K562 (cell line): ENCODE results near the gene OR2D2. TPM values are rescaled to one million over a fixed set of nuclear protein-coding genes. Genes with fewer than 3 reads are reported as not detected.

Experiments used
- ERF ChIP-seq: fragments of 450-650 bp; formaldehyde crosslinking; IDR thresholded peaks from 2 replicates; pipeline ENCODE4 v1.4.0; 2020; ENCODE audit warnings: mild to moderate bottlenecking, mixed read lengths
- HNRNPLL ChIP-seq: fragments of 200-400 bp; formaldehyde crosslinking; IDR thresholded peaks from 2 replicates; pipeline ENCODE4 v1.6.1; 2017; ENCODE audit warnings: low read length, low read depth, mild to moderate bottlenecking; ENCODE audit not compliant: poor library complexity, severe bottlenecking
- MXI1 ChIP-seq: IDR thresholded peaks from 2 replicates; pipeline ENCODE4 v1.6.1; 2011; ENCODE audit warnings: low read depth, mild to moderate bottlenecking, improper control_type of control experiment, low read length
- NFIX ChIP-seq: fragments of 250-450 bp; sonication (Bioruptor Pico); IDR thresholded peaks from 2 replicates; pipeline ENCODE4 v1.4.0; 2020; ENCODE audit warnings: low read depth, mild to moderate bottlenecking, moderate library complexity
- SNRNP70 ChIP-seq: fragments of 200-400 bp; formaldehyde crosslinking; optimal IDR thresholded peaks from 2 replicates; pipeline ENCODE3; 2017; ENCODE audit warnings: low read depth, low read length
- YBX1 ChIP-seq: fragments of 450-650 bp; IDR thresholded peaks from 2 replicates; pipeline ENCODE4 v1.7.1; 2016; ENCODE audit warnings: mild to moderate bottlenecking
- ZNF41 ChIP-seq: fragments of 250-450 bp; sonication (Bioruptor Pico); conservative IDR thresholded peaks from 2 replicates; pipeline ENCODE4 v1.4.0; 2020; ENCODE audit warnings: mild to moderate bottlenecking
- ZNF589 ChIP-seq: fragments of 200-800 bp; sonication (Bioruptor generic); IDR thresholded peaks from 2 replicates; pipeline ENCODE4 v1.6.1; 2016; ENCODE audit warnings: low read depth, missing genetic modification characterization, missing compliant biosample characterization
- polyA plus RNA-seq, 8 experiments: library from polyadenylated mRNA; depleted of rRNA in 4 of 8; stranded (reverse) in 5 of 8; unstranded in 3 of 8; fragments of >200 nt; fragmentation: Nextera tagmentation in 2 of 8; fragmentation: Illumina TruSeq in 1 of 8; extraction: Ambion mirVana in 2 of 8; extraction: Trizol in 1 of 8; gene quantifications; 2 replicates each; pipeline versions ENCODE4 v1.2.1 to v1.2.3, GENCODE V29; 2011 to 2014; ENCODE audit warnings: inconsistent platforms in 1 of 8, missing spikeins in 1 of 8
- total RNA-seq, 7 experiments: library from RNA; depleted of rRNA in 6 of 7; stranded (reverse); fragments of >200 nt in 6 of 7; fragmentation: Illumina TruSeq in 2 of 7; extraction: Trizol in 2 of 7; gene quantifications; 2 replicates each; pipeline versions ENCODE4 v1.2.1 to v1.2.3, GENCODE V29; 2011 to 2021; ENCODE audit warnings: low replicate concordance in 1 of 7
- TF ChIP-seq, protein P1 (sequence below): fragments of 250-450 bp; sonication (Bioruptor Pico); IDR thresholded peaks from 2 replicates; pipeline ENCODE4 v1.8.0; 2021; ENCODE audit warnings: moderate library complexity, mild to moderate bottlenecking, inconsistent platforms
- TF ChIP-seq, protein P2 (sequence below): conservative IDR thresholded peaks from 2 replicates; pipeline ENCODE4 v1.6.1; 2011; ENCODE audit warnings: low read depth, mild to moderate bottlenecking, low read length; ENCODE audit not compliant: control insufficient read depth
- TF ChIP-seq, protein P3 (sequence below): fragments of 450-650 bp; IDR thresholded peaks from 2 replicates; pipeline ENCODE4 v1.6.1; 2017; ENCODE audit warnings: antibody characterized with exemption, mild to moderate bottlenecking
- TF ChIP-seq, protein P4 (sequence below): sonication (generic); formaldehyde crosslinking; IDR thresholded peaks from 2 replicates; pipeline ENCODE4 v1.5.0; 2020; ENCODE audit warnings: missing genetic modification reagents
- TF ChIP-seq, protein P5 (sequence below): fragments of 450-650 bp; formaldehyde crosslinking; IDR thresholded peaks from 2 replicates; pipeline ENCODE4 v1.4.0; 2020; ENCODE audit warnings: mild to moderate bottlenecking, moderate library complexity
- TF ChIP-seq, protein P6 (sequence below), 2 experiments: fragments of 450-650 bp; conservative IDR thresholded peaks; 2 replicates each; pipeline ENCODE4 v1.6.1; 2017; ENCODE audit warnings: mild to moderate bottlenecking in 2 of 2, moderate library complexity in 2 of 2

The OR2D2 gene
- total and polyA plus RNA-seq, 9 of the 15 experiments (the other 6 are each of a cell fraction or from before 2014, with no cell fraction given), result 0.10 to 1.0 (median 0.57) TPM; not detected in 2

DNA sequence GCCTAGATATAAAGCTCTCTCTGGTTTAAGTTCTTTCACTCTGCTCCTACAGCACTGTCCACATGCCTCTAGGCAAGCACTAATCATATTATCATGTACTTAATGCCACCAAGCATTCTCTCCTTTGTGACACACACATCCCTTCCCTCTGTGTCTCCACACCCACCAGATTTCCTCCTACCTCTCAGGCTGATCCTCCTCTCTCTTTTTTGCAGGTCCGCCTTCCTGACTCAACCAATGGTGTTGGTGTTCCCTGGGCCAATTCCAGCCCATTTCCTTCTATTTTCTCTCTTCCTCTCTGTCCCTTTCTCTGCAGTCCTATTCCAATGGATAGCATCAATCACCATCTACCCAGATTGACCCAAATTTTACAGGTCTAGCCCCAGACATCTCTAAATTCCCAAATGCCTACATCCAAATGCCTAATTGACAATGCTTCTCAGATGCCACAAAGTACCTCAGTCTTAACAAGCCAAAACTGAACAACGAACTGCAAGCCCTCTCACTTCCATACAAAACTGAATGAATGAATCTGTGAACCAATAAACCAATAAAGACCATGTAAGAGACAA lies 33.4 kb upstream of the OR2D2 start (continued):
- TF ChIP-seq NFIX (CRISPR knock-in tag) (no peak), YBX1 (no peak), HNRNPLL (no peak), SNRNP70 (no peak), ZNF41 (CRISPR knock-in tag) (no peak; the same call in 1 of the 2 replicates), MXI1 (no peak), ZNF589 (CRISPR knock-in tag) (peak; percentile 12; the same call in 1 of the 2 replicates), ERF (CRISPR knock-in tag) (no peak)
- TF ChIP-seq, protein P1, sequence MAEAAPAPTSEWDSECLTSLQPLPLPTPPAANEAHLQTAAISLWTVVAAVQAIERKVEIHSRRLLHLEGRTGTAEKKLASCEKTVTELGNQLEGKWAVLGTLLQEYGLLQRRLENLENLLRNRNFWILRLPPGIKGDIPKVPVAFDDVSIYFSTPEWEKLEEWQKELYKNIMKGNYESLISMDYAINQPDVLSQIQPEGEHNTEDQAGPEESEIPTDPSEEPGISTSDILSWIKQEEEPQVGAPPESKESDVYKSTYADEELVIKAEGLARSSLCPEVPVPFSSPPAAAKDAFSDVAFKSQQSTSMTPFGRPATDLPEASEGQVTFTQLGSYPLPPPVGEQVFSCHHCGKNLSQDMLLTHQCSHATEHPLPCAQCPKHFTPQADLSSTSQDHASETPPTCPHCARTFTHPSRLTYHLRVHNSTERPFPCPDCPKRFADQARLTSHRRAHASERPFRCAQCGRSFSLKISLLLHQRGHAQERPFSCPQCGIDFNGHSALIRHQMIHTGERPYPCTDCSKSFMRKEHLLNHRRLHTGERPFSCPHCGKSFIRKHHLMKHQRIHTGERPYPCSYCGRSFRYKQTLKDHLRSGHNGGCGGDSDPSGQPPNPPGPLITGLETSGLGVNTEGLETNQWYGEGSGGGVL (CRISPR knock-in tag), result no peak
- TF ChIP-seq, protein P2, sequence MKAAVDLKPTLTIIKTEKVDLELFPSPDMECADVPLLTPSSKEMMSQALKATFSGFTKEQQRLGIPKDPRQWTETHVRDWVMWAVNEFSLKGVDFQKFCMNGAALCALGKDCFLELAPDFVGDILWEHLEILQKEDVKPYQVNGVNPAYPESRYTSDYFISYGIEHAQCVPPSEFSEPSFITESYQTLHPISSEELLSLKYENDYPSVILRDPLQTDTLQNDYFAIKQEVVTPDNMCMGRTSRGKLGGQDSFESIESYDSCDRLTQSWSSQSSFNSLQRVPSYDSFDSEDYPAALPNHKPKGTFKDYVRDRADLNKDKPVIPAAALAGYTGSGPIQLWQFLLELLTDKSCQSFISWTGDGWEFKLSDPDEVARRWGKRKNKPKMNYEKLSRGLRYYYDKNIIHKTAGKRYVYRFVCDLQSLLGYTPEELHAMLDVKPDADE, result no peak
- TF ChIP-seq, protein P3, sequence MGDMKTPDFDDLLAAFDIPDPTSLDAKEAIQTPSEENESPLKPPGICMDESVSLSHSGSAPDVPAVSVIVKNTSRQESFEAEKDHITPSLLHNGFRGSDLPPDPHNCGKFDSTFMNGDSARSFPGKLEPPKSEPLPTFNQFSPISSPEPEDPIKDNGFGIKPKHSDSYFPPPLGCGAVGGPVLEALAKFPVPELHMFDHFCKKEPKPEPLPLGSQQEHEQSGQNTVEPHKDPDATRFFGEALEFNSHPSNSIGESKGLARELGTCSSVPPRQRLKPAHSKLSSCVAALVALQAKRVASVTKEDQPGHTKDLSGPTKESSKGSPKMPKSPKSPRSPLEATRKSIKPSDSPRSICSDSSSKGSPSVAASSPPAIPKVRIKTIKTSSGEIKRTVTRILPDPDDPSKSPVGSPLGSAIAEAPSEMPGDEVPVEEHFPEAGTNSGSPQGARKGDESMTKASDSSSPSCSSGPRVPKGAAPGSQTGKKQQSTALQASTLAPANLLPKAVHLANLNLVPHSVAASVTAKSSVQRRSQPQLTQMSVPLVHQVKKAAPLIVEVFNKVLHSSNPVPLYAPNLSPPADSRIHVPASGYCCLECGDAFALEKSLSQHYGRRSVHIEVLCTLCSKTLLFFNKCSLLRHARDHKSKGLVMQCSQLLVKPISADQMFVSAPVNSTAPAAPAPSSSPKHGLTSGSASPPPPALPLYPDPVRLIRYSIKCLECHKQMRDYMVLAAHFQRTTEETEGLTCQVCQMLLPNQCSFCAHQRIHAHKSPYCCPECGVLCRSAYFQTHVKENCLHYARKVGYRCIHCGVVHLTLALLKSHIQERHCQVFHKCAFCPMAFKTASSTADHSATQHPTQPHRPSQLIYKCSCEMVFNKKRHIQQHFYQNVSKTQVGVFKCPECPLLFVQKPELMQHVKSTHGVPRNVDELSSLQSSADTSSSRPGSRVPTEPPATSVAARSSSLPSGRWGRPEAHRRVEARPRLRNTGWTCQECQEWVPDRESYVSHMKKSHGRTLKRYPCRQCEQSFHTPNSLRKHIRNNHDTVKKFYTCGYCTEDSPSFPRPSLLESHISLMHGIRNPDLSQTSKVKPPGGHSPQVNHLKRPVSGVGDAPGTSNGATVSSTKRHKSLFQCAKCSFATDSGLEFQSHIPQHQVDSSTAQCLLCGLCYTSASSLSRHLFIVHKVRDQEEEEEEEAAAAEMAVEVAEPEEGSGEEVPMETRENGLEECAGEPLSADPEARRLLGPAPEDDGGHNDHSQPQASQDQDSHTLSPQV, result no peak
- TF ChIP-seq, protein P4, sequence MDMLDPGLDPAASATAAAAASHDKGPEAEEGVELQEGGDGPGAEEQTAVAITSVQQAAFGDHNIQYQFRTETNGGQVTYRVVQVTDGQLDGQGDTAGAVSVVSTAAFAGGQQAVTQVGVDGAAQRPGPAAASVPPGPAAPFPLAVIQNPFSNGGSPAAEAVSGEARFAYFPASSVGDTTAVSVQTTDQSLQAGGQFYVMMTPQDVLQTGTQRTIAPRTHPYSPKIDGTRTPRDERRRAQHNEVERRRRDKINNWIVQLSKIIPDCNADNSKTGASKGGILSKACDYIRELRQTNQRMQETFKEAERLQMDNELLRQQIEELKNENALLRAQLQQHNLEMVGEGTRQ, result no peak
- TF ChIP-seq, protein P5, sequence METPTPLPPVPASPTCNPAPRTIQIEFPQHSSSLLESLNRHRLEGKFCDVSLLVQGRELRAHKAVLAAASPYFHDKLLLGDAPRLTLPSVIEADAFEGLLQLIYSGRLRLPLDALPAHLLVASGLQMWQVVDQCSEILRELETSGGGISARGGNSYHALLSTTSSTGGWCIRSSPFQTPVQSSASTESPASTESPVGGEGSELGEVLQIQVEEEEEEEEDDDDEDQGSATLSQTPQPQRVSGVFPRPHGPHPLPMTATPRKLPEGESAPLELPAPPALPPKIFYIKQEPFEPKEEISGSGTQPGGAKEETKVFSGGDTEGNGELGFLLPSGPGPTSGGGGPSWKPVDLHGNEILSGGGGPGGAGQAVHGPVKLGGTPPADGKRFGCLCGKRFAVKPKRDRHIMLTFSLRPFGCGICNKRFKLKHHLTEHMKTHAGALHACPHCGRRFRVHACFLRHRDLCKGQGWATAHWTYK (CRISPR knock-in tag), result 0 out of 2 replicates have a peak, but pooled peaks have one; percentile 19
- TF ChIP-seq, protein P6, sequence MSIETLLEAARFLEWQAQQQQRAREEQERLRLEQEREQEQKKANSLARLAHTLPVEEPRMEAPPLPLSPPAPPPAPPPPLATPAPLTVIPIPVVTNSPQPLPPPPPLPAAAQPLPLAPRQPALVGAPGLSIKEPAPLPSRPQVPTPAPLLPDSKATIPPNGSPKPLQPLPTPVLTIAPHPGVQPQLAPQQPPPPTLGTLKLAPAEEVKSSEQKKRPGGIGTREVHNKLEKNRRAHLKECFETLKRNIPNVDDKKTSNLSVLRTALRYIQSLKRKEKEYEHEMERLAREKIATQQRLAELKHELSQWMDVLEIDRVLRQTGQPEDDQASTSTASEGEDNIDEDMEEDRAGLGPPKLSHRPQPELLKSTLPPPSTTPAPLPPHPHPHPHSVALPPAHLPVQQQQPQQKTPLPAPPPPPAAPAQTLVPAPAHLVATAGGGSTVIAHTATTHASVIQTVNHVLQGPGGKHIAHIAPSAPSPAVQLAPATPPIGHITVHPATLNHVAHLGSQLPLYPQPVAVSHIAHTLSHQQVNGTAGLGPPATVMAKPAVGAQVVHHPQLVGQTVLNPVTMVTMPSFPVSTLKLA (conservative IDR thresholded peaks at IDR 0.05), result no peak
